ENCODE data around the gene NUMA1.

Gene NUMA1

DNA sequence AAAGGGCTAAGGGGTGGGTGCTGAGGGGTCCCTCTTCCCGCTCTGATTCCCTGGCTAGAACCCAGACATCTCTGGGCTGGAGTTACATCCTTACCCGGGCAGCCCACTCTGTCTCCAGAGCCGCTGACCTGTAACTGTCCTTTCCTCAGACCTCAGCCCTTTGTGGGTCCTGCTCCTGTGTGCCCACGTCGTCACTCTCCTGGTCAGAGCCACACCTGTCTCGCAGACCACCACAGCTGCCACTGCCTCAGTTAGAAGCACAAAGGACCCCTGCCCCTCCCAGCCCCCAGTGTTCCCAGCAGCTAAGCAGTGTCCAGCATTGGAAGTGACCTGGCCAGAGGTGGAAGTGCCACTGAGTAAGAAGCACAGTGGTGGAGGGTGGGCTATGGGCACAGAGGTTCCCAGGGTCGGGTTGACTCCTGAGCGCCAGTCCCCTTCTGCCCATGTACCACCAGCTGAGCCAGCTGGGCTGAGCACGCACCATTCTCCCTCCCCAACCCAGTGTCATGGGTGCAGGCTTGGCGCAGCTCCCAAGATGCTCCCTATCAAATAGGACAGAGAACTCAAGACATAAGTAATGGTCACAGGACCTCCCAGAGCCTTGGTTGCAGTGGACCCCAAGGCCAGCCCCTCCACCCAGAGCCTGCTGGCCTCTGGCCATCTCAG, 80.0 kb downstream of the NUMA1 start:
- DNase-seq (ENCODE audit: low read depth in 2 of 2): no peak

DNA sequence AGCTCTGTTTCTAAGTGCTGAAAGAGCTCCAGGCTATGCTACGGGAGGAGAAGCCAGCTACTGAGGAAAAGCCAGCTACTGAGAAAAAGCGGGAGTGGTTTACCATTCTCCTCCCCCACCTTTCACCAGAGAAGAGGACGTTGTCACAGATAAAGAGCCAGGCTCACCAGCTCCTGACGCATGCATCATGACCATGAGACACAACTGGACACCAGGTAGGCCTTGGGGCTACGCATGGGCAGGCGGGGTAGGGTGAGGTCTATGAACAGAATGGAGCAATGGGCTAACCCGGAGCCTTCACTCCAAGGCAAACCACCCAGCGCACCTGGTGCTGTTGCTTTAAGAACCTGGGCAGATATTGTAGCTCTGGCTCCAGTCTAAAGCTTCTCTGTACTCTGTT, 80.5 kb downstream of the NUMA1 start:
- DNase-seq (ENCODE audit: low read depth in 2 of 2): no peak

DNA sequence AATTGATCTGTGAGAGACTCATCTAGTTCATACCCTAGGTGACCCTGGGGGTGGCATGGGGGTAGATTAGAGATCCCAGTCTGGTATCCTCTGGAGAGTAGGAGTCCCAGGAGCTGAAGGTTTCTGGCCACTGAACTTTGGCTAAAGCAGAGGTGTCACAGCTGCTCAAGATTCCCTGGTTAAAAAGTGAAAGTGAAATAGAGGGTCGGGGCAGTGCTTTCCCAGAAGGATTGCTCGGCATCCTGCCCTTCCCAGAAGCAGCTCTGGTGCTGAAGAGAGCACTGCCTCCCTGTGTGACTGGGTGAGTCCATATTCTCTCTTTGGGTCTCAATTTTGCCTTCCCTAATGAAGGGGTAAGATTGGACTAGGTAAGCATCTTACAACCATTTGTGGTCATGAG, 81.0 kb downstream of the NUMA1 start:
- no peak for DNase-seq (ENCODE audit: low read depth in 2 of 2)

DNA sequence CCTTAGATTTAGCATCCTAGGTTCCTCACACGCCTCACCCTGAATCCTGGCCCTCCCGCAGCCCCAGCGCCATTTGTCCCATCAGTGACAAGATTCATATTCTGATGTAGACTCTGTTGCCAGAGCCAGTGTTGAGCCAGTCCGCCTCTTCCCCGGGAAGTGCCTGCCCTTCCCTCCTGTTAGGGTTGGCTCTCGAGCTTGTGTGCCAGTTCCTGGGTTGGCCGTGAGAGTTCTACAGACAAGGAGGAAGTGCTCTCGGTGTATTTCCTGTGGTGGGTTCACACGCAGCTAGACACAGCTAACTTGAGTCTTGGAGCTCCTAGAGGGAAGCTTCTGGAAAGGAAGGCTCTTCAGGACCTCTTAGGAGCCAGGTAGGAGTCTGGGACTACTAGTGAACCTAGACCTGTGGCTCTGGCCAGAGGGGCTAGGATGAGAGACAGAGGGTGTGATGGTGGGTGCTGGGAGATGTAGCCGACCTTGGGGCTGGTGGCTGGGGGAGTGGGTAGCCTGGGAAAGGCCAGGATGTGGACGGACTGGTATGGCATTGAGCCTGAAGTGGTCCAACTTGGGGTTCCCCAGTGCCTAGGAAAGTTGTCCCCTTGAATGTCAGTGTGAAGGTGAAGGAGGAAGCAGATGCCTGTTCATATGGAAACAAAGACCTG, 81.6 kb downstream of the NUMA1 start, which contains the start of gene IL18BP:
IL18BP (plus strand) TSS at position 261 of the 662 bp plus-strand sequence. CDS start 1,076 bp downstream, outside the sequence.
- DNase-seq (ENCODE audit: low read depth in 2 of 2): no peak

- DNase-seq (ENCODE audit: low read depth in 2 of 2): no peak
Observed at GRCh38 chr11:71998061-71998460, 82.3 kb downstream of the NUMA1 start.

- DNase-seq (ENCODE audit: low read depth in 2 of 2): no peak
Observed at GRCh38 chr11:71997594-71997993, 82.7 kb downstream of the NUMA1 start.

DNA sequence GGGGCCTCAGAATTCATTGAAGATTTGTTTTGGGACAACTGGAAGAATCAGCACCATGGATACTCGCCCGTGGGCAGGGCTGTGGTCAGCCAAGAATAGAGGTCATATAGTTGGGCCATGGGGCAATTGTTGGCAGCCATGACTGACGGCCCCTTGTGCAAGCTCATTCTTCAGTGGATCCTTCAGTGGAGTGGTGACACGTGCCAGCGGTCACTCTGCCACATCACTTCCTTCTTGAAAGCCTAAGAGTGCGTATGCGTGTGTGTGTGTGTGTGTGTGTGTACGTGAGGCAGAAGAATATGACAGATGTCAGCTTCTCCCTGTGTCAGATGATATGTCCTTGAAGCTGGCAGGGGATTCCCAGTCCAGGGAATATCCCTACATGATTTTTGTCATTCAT, 83.4 kb downstream of the NUMA1 start:
- DNase-seq (ENCODE audit: low read depth in 2 of 2): no peak

- DNase-seq (ENCODE audit: low read depth in 2 of 2): no peak
Observed at GRCh38 chr11:71996517-71996916, 83.8 kb downstream of the NUMA1 start.

DNA sequence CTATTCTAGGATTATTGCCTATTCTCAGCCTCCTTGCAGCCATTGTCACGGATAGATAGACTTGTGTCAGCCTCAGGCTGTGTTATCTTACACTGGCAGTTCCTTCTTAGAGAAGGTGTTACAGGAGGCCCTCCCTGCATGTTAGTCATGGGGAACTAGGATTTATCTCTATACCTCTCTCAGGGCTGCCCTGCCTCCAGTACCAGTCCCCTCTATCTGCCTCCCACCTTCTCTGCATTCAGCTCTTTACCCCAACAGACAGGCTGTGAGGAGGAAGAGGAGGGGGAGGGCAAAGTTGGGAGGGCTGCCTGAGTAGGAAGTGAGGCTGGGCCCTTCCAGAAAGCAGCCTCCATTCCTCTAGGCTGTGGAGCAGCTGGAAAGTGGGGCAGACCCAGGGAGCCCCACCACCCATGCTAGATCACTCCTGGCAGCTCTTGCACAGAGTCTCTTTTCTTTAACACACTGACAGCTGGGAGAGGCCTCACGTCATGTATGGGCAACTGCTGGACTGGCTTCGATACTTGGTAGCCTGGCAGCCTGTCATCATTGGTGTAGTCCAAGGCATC, 84.5 kb downstream of the NUMA1 start:
- no peak for DNase-seq (ENCODE audit: low read depth in 2 of 2)

- DNase-seq (ENCODE audit: low read depth in 2 of 2): no peak
Observed at GRCh38 chr11:71994786-71995185, 85.6 kb downstream of the NUMA1 start.

DNA sequence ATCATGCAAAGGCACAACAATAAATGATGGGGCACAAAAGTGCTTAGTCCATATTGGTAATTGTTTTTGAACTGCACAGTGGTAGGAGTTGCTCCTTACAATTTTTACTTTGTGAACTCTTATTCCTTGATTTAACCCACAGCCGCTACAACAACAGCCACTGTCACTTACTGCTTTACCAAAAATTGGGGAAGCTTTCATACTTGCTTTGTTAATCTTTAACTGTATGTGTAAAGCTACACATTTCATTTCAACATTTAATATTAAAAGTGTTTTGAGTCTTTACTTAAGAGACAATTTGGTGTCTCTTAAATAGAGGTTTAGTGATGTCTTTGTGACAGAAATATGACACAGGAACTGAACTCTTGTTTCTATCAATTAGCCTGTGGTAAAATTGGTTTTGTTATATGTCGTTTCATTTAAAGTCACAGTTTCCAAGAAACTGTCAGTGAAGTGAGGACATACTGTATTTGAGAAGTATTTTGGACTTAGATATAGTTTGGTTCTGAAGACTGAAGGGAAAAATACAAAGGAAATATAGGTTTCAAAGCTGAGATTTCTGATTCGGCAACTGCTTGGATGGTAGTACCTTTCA, 88.1 kb downstream of the NUMA1 start:
- no peak for DNase-seq (ENCODE audit: low read depth in 2 of 2)

DNA sequence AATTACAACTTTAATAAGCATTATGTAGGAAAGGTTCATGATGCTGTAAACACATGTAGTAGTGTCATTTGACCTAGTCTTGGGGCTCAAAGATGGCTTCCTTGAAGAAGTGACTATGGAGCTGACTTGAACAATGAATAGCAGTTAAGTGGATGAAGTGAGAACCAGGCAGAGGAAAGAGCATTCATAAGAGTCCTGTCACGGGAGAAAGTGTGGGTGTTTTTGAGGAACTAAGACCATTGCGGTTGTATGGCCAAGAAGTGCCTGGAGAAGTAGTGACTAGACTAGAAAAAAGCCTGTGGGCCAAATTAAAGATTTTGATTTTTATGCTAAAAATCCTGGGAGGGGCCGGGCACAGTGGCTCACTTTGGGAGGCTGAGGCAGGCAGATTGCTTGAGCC, 88.8 kb downstream of the NUMA1 start:
- no peak for DNase-seq (ENCODE audit: low read depth in 2 of 2)

DNA sequence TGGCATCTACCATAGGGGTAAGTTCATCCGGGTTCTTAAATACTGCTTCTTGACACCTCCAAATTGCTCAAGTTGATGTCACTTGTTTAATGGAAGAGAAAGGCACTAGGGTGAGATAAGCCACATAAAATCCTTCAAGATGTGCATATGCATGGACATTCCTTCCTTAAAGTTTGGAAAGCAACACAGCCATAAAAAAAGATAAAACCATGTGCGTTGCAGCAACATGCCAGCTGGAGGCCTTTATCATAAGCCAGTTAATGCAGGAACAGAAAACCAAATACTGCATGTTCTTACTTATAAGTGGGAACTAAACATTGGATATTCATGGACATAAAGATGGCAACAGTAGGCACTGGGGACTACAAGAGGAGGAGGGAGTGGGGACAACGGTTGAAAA, 89.6 kb downstream of the NUMA1 start:
- no peak for DNase-seq (ENCODE audit: low read depth in 2 of 2)

GRCh38 chr11:71988050-71988449, 92.3 kb downstream of the NUMA1 start:
- no peak for DNase-seq (ENCODE audit: low read depth in 2 of 2)

DNA sequence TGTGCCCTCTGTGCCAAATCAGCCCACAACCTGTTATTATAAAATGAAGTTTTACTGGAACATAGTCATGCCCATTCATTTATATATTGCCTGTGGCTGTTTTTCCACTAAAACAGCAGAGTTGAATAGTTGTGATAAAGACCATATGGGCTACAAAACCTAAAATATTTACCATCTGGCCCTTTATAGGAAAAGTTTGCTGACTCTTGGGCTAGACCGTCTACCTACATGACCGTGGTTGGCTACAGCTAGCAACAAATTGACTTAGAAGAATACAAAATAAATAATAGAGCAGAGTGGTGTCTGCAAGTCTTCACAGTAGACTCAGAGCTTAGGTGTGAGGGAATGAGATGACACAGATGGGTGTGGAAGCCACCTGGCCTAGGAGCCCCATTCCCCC, 92.8 kb downstream of the NUMA1 start:
- DNase-seq (ENCODE audit: low read depth in 2 of 2): no peak

DNA sequence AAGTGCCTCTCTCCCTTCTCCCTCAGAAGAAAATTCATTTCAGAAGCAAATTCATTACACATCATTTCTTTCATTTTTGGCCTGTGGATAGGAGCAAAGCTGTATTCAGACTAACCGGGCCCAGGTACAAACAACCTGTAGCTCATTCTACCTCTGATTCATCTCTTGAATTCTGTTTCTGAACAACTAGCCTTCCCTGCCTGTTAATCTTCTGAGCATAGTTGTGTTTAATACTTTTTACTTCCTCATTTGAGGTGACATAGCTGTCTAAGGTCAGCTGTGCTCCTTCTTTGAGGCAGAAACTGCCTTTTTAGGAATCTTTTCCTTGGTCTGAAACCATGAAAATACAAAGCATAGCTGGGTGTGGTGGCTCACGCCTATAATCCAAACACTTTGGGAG, 94.2 kb downstream of the NUMA1 start:
- no peak for DNase-seq (ENCODE audit: low read depth in 2 of 2)

- no peak for DNase-seq (ENCODE audit: low read depth in 2 of 2)
Observed at GRCh38 chr11:71979602-71980001, 100.7 kb downstream of the NUMA1 start.

GRCh38 chr11:71979094-71979493, 101.2 kb downstream of the NUMA1 start:
- no peak for DNase-seq (ENCODE audit: low read depth in 2 of 2)

DNA sequence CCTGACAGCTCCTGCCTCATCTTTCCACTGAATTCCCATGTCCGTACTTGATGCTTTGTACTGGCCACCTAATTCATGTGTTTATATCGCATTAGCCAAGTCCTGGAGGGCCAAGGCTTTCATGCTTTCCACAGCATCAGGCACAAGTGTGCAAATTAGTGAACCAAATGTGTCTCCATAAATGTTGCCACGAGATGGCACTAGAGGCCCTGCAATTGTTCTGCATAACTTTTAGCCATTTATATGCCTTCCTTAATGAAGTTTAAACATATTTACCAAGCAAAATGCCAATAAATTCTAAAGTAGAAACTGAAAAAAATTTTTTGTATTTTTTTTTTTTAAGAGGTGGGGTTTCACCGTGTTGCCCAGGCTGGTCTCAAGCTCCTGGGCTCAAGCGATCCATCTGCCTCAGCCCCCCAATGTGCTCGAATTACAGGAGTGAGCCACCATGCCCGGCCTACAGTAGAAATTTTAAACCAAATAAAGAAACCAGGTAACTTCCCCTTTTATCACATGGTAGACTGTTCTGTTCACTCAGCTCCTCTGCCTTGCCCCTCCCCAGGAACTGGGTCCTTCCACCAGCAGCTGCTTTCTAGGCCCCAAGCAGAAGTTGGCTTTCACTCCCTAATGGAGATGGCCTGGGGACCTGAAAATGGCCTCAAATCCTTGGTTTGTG, 102.5 kb downstream of the NUMA1 start:
- DNase-seq (ENCODE audit: low read depth in 2 of 2): peak in 1 of 2 donors; percentile 30

GRCh38 chr11:71977090-71977489, 103.3 kb downstream of the NUMA1 start:
- no peak for DNase-seq (ENCODE audit: low read depth in 2 of 2)

DNA sequence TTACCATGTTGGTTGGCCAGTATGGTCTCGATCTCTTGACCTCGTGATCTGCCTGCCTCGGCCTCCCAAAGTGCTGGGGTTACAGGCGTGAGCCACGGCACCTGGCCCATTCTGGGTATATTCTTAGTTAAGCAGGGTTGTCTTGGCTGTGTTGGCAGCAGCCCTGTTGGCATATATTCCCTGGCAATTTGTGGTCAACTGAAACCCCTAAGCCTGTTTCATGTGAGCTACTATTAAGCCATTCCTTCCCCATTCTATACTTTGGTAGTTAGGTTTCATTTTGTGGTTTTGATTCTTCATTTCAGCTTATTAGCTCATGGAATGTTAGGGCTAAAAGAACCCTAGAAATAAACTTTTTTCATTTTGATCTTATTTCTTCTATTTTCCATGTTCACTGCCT, 103.8 kb downstream of the NUMA1 start:
- DNase-seq (ENCODE audit: low read depth in 2 of 2): no peak

DNA sequence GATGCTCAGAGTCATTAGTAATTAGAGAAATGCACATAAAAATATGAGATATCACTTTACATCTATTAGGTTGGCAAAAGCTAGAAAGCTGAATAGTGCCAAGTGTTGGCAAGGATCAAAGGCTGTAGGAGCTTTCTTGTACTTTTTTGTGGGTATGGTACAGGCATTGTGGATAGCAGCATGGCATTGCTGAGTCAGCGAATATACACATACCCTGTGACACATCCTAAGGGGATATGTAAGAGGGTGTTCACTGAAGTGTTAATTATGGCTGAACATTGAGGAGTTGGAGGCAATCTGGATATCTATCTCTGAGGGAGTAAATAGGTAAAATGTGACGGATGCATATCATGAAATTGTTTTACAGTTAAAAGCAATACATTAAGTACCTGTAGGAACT, 108.7 kb downstream of the NUMA1 start:
- DNase-seq (ENCODE audit: low read depth in 2 of 2): no peak

Data from stimulated activated CD4-positive, alpha-beta T cell treated with anti-CD3 and anti-CD28 coated beads, Interleukin-4, amount 100 ng/mL, for 48 hours (primary cell).